ENCODE results near the gene TH.
A peak's percentile ranks its signal among the peaks of the same experiment; 100 is the strongest.

The TH gene

GRCh38 chr11:2171591-2172003 lies at the start of gene TH:
Gene TH (minus strand): TSS chr11:2171815. CDS start chr11:2171786, 29 bp downstream.
- no peak for DNase-seq

GRCh38 chr11:2221024-2221423 lies 49.4 kb upstream of the TH start:
- DNase-seq: no peak

- DNase-seq: no peak
These were observed 48.7 kb upstream of the TH start for GRCh38 chr11:2220173-2220771.

GRCh38 chr11:2219318-2220017 lies 47.9 kb upstream of the TH start:
- DNase-seq: no peak

- DNase-seq: no peak
These were observed 46.5 kb upstream of the TH start for GRCh38 chr11:2218031-2218633.

- no peak for DNase-seq
These were observed 45.8 kb upstream of the TH start for GRCh38 chr11:2217211-2218030.

- DNase-seq: no peak
These were observed 44.9 kb upstream of the TH start for GRCh38 chr11:2216400-2217064.

- peak; percentile 10 for DNase-seq
These were observed 44.2 kb upstream of the TH start for GRCh38 chr11:2215561-2216399.

- no peak for DNase-seq
These were observed 43.6 kb upstream of the TH start for GRCh38 chr11:2215230-2215560.

GRCh38 chr11:2214527-2215229 lies 43.1 kb upstream of the TH start:
- DNase-seq: peak; percentile 49

GRCh38 chr11:2213890-2214526 lies 42.4 kb upstream of the TH start:
- no peak for DNase-seq

GRCh38 chr11:2213384-2213842 lies 41.8 kb upstream of the TH start:
- DNase-seq: peak; percentile 45

- no peak for DNase-seq
These were observed 41.0 kb upstream of the TH start for GRCh38 chr11:2212411-2213251.

- peak; percentile 96 for DNase-seq
These were observed 39.7 kb upstream of the TH start for GRCh38 chr11:2211113-2211971.

- no peak for DNase-seq
These were observed 38.9 kb upstream of the TH start for GRCh38 chr11:2210366-2211112.

GRCh38 chr11:2209900-2210321 lies 38.3 kb upstream of the TH start:
- DNase-seq: no peak

GRCh38 chr11:2209370-2209801 lies 37.8 kb upstream of the TH start:
- no peak for DNase-seq
